Activated CD8-positive, alpha-beta memory T cell treated with anti-CD3 and anti-CD28 coated beads, Interleukin-2, amount 50 U/mL, for 48 hours (primary cell): ENCODE data around the gene AGAP2.
"Not testable (repeated sequence)": the region's sequence is repeated elsewhere in the genome, so short reads cannot be mapped to it uniquely, and the experiment has no call there.

Experiments used
- DNase-seq: peaks from one replicate; pipeline ENCODE4 v3.0.0-alpha.2; 2020

The AGAP2 gene

GRCh38 chr12:57720606-57721595, 17.6 kb downstream of the AGAP2 start:
- DNase-seq: no peak

GRCh38 chr12:57719777-57720605, 18.6 kb downstream of the AGAP2 start:
- no peak for DNase-seq

DNA sequence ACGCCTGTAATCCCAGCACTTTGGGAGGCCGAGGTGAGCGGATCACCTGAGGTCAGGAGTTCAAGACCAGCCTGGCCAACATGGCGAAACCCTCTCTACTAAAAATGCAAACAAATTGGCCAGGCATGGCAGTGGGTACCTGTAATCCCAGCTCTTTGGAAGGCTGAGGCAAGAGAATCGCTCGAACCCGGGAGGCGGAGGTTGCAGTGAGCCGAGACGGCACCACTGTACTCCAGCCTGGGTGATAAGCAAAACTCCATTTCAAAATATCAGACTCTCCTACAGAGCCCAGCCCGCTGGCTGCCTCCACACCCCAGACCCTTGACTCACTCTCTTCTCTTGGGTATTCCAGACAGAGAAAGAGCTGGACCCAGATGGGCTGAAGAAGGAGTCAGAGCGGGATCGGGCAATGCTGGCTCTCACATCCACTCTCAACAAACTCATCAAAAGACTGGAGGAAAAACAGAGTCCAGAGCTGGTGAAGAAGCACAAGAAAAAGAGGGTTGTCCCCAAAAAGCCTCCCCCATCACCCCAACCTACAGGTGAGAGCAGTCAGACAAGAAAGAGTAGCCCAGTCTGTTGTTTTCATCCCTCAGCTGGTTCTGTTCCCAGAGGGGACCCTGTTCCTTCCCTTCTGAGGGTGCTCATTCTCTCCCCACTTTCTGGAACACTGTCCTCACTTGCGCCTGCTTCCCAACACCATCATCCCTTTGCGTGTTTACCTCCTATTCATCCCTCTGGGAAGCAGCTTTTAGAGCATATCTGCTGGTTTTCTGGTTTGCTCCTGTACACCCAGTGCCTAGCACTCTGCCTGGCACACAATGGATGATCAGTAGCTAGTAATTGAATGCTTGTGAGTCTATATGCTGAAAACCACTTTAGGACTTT, 19.7 kb downstream of the AGAP2 start:
- DNase-seq: no peak

- no peak for DNase-seq
Measured at GRCh38 chr12:57717846-57718640, 20.5 kb downstream of the AGAP2 start.

DNA sequence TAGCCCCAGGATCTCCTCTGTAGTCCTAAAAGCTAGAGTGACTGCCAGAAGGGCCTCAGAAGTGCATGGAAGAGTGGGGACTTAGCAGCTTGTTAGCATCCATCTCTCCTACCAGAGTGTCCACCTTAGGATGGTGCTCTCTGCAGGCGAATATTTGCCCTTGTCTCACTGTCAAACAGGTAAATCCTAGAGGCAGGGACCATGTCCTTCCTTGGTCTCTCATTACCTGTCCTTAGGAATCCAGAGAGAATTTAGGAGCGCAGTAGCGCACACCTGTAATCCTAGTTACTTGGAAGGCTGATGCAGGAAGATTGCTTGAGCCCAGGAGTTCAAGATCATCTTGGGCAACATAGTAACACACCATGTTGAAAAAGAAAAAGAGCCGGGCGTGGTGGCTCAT, 21.4 kb downstream of the AGAP2 start:
- no peak for DNase-seq

DNA sequence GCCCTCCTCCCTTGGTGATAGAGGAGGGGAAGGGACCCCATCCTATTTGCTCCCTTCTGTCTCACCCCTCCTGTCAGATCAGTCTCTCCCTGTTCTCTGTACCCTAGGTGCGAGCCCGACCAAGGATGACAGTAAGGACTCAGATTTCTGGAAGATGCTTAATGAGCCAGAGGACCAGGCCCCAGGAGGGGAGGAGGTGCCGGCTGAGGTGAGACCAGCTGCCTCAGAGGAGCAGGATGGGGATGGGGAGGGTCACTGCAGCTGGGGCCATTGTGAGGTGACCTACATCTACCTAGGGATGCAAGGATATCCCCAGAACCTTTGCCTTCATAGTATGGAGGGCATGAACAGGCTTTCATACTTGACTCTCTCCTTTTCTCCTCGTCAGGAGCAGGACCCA, 22.2 kb downstream of the AGAP2 start:
- DNase-seq: no peak

GRCh38 chr12:57715786-57716185, 22.8 kb downstream of the AGAP2 start:
- no peak for DNase-seq

GRCh38 chr12:57715036-57715748, 23.4 kb downstream of the AGAP2 start:
- DNase-seq: not testable (repeated sequence)

DNA sequence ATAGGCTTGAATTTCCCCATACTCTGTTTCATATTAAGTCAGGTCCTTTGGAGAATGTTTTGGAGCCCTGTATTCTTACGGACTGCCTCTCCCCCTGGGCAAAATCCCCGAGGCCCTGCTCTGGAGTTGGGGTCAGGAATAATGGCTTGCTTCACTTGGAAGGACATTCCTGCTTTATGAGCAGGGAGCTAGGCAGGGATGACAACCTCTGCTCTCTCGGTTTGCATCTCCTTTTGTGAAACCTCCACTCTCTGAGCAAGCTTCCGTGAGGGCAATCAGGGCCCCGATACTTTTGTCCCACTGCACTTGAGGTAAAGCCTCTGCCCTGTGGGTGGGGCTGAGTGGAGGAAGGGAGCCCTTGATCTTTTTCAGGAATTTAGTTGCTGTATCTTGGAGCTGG, 25.3 kb downstream of the AGAP2 start:
- no peak for DNase-seq

DNA sequence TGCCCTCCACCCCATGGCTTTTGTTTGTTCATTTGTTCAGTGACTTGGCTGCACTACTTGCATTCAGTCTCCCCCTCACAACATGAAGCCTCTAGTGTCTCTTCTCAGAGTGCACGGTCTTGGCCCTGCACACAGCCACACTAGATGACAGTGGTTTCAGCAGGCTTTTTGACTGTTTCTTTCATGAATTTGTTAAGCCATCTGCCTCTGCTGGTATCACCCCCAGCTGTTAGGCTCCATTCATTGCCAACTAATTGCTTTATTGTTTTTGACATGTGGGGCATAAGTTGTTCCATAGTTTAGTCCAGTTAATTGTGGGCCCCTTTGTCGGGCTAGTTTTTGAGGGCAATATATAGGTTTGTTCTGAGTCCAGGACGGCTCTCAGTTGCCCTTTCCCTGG, 25.8 kb downstream of the AGAP2 start:
- no peak for DNase-seq

DNA sequence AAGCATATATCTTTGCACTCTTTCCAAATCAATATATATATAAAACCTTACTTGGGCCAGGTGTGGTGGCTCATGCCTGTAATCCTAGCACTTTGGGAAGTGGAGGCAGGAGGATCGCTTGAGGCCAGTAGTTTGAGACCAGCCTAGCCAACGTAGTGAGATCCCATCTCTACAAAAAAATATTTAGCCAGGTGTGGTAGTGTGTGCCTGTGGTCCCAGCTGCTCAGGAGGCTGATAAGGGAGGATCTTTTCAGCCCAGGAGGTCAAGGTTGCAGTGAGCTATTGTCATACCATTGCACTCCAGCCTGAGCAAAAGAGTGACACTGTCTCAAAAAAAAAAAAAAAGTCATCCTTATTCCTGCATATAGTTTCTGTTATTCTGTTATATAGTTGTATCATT, 30.2 kb downstream of the AGAP2 start:
- DNase-seq: no peak

GRCh38 chr12:57707250-57707649, 31.3 kb downstream of the AGAP2 start:
- no peak for DNase-seq

DNA sequence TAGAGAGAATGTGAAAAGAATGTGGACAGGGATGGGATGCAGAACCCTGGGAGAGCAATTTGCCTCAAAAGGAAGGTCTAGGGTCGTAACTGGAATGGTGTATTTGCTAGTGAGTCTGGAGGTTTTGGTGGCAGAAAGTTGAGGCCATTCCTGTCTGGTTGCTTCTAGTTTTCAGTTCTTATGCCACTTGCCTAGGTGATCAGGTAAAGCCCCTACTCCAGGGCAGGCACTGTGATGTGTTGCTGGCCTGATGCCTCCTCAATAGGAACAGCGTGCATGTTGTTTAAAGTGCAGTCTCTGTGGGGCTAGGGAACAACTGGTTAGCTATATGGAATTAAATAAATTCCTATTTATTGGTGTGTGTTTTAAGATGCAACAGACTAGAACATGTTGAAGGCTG, 38.2 kb downstream of the AGAP2 start:
- no peak for DNase-seq

GRCh38 chr12:57698414-57698813, 40.1 kb downstream of the AGAP2 start:
- DNase-seq: no peak

DNA sequence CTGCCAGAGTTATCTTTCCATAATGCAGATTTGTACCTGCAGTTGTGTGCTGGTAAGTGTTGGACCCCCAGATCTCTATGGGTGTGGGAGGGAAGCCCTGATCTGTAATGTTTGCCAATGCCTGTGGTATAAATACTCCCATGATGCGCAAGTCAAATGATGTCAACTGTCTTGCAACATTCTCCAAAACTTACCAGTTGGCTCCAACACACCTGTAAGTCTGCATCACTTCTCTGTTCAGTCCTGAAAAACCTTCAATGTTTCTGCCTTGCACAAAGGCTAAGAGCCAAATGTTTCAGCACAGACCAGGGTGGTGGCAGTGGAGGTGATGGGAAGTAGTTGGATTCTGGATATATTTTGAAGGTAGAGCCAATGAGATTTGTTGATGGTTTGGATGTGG, 41.5 kb downstream of the AGAP2 start:
- no peak for DNase-seq

DNA sequence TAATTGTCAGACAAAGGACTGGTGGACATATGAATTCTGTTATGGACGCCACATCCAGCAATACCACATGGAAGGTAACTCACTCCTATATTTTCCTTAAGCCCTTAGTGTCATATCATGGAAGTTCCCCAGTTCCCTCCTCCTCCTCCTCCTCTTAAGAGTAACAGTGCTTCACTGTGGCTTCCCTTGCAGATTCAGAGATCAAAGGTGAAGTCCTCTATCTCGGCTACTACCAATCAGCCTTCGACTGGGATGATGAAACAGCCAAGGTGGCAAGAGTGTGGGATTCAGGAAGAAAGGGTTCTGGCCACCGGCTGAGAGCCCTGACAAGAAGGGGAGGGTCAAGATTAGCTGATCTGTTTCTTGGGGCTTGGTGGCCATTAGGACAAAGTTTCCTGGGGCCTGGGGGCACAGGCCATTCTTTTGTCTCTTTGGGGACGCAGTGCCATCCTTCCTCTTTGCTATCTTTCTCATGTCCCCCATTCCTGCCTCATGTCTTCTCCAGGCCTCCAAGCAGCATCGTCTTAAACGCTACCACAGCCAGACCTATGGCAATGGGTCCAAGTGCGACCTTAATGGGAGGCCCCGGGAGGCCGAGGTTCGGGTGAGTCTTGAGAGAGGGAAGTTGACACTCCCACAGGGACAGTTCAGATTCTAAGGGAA, 42.6 kb downstream of the AGAP2 start:
- no peak for DNase-seq

DNA sequence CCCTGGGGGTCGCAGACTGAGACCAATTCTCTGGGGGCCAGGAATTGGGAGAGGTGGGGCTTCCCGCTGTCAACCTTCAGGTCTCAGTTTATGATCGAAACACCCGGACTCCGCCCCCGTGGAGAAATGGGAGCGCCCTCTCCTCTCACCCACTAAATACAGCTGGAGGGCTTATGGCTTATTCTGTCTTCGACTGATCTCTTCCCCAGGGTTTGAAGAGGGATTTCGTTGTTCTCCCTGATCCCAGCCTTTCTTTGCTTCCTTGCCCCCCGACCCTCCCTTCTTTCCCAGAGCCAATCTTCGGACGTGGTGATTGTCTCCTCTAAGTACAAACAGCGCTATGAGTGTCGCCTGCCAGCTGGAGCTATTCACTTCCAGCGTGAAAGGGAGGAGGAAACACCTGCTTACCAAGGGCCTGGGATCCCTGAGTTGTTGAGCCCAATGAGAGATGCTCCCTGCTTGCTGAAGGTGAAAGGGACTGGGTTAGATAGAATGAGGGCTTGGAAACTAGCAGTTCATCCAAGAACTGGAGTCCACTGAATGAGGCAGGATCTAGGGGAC, 44.0 kb downstream of the AGAP2 start:
- no peak for DNase-seq

DNA sequence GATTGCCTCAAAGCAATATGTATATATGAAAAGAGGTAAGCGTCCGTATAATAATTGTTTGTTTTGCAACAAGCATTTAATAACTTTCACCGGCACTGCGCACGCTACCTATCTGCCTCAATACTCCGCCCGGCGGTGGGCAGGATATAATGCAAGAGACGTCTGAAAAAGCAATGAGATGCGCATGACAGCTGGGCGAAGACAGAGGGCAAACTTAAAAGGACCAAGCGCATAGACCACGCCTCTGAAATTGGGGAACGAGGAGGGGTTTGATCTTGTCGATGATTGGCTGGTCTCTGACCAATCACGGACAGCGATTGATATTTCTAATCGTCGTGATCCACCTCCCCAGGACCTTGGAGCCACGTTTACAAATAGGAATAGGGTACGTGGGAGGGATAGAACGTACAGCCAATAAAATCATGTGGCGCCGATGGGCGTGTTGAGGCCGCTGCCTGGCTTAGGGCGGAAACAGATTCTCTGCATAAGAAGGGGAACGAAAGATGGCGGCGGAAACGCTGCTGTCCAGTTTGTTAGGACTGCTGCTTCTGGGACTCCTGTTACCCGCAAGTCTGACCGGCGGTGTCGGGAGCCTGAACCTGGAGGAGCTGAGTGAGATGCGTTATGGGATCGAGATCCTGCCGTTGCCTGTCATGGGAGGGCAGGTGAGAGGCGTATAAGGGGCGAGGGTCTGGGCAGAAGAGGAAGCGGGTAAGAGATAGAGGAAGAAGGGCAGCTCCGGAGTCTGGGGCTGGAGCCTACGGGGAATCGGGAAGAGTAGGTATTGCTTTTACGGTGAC, 44.7 kb downstream of the AGAP2 start, which contains the start of gene OS9:
Gene OS9, plus strand, starts transcription at position 474 of the 800 bp plus-strand sequence. Its CDS starts 30 bp downstream, at position 504.
- peak; percentile 89 for DNase-seq

- no peak for DNase-seq
Measured at GRCh38 chr12:57693317-57693658, 45.3 kb downstream of the AGAP2 start.
